CD8-positive, alpha-beta memory T cell (primary cell): ENCODE results near the gene NKAPL. TPM values are rescaled to one million over a fixed set of nuclear protein-coding genes. Genes with fewer than 3 reads are reported as not detected.
"Not testable (repeated sequence)": the region's sequence is repeated elsewhere in the genome, so short reads cannot be mapped to it uniquely, and the experiment has no call there.

Source experiments
- CTCF ChIA-PET: fragments of 350-600 bp; sonication (Branson Sonifier 250); formaldehyde crosslinking; loops from one replicate; lab custom pipeline; 2021; ENCODE audit warnings: antibody characterized with exemption; lab: Charles Lee
- POLR2A ChIA-PET: fragments of 350-600 bp; sonication (Branson Sonifier 250); formaldehyde crosslinking; loops from one replicate; lab custom pipeline; 2021; ENCODE audit warnings: antibody characterized with exemption; lab: Charles Lee
- DNase-seq, 5 donors: peaks; one replicate each; pipeline versions ENCODE4 v3.0.0 to v3.0.0-alpha.2; 2020 to 2022; ENCODE audit warnings: mixed read lengths in 1 of 5
- H3K27ac ChIP-seq: one replicate; pipeline ENCODE4 v1.7.0; 2013; ENCODE audit warnings: low read depth, mild to moderate bottlenecking, low read length, moderate library complexity
- H3K27me3 ChIP-seq: 2 replicates; pipeline ENCODE4 v1.7.0; 2013; ENCODE audit warnings: low read length, mild to moderate bottlenecking; ENCODE audit not compliant: insufficient read depth, poor library complexity, severe bottlenecking
- H3K36me3 ChIP-seq: 2 replicates; pipeline ENCODE4 v1.7.0; 2013; ENCODE audit warnings: mild to moderate bottlenecking, low read length, moderate library complexity; ENCODE audit not compliant: insufficient read depth
- H3K4me1 ChIP-seq: 2 replicates; pipeline ENCODE4 v1.7.0; 2013; ENCODE audit warnings: mild to moderate bottlenecking, low read length, moderate library complexity; ENCODE audit not compliant: insufficient read depth
- H3K4me3 ChIP-seq: 2 replicates; pipeline ENCODE4 v1.7.0; 2013; ENCODE audit warnings: mild to moderate bottlenecking, low read length
- H3K9me3 ChIP-seq: 2 replicates; pipeline ENCODE4 v1.7.0; 2013; ENCODE audit warnings: mild to moderate bottlenecking, low read length
- H3K27ac Mint-ChIP-seq, 8 donors: one replicate each; pipeline ENCODE4 v1.8.0; 2020 to 2021; ENCODE audit warnings: mixed read lengths in 8 of 8, mild to moderate bottlenecking in 6 of 8, inconsistent platforms in 3 of 8, moderate library complexity in 3 of 8
- H3K27me3 Mint-ChIP-seq, 2 donors: one replicate each; pipeline ENCODE4 v1.8.0; 2020 to 2021; ENCODE audit warnings: mixed read lengths in 2 of 2, mild to moderate bottlenecking in 1 of 2, moderate library complexity in 1 of 2
- H3K36me3 Mint-ChIP-seq, 3 donors: one replicate each; pipeline ENCODE4 v1.8.0; 2020 to 2021; ENCODE audit warnings: mixed read lengths in 3 of 3, inconsistent platforms in 1 of 3, mild to moderate bottlenecking in 1 of 3
- H3K4me1 Mint-ChIP-seq, 3 donors: one replicate each; pipeline ENCODE4 v1.8.0; 2020 to 2021; ENCODE audit warnings: mixed read lengths in 3 of 3, inconsistent platforms in 1 of 3, mild to moderate bottlenecking in 1 of 3
- H3K4me3 Mint-ChIP-seq, 7 donors: one replicate each; pipeline ENCODE4 v1.8.0; 2020 to 2021; ENCODE audit warnings: mixed read lengths in 7 of 7, mild to moderate bottlenecking in 6 of 7, moderate library complexity in 4 of 7, inconsistent platforms in 2 of 7
- H3K9me3 Mint-ChIP-seq, 5 donors: one replicate each; pipeline ENCODE4 v1.8.0; 2020 to 2022; ENCODE audit warnings: mixed read lengths in 5 of 5, mild to moderate bottlenecking in 3 of 5, moderate library complexity in 2 of 5, inconsistent platforms in 1 of 5
- polyA plus RNA-seq: library from polyadenylated mRNA; unstranded; fragments of 300-500 nt; fragmentation: Illumina TruSeq; gene quantifications from one replicate; pipeline ENCODE4 v1.2.3, GENCODE V29; 2021
- total RNA-seq, 2 experiments: library from RNA; stranded (reverse); gene quantifications; one replicate each; pipeline ENCODE4 v1.2.3, GENCODE V29; 2021

NKAPL gene
- total and polyA plus RNA-seq, 3 experiments from 2014 or later, result 0.22 TPM; not detected in 1

GRCh38 chr6:28282926-28283325 is 23.8 kb downstream of the NKAPL start:
- Mint-ChIP-seq H3K4me1 (peaks cover 10 to 15% (median 12%) of the 10 kb centered on the region in 3 donors), H3K9me3 (peaks cover 0 to 2% (median 0%) of the 10 kb centered on the region in 5 donors), H3K4me3 (peak overlapping the region in 2 of 7 donors; percentile 11 to 17), H3K27ac (no peak overlapping the region), H3K36me3 (peaks cover 3 to 26% (median 8%) of the 10 kb centered on the region in 3 donors), H3K27me3 (peaks cover 9 to 10% of the 10 kb centered on the region in 2 donors)
- no peak for DNase-seq
- POLR2A ChIA-PET, result no interaction called here
- Histone ChIP-seq H3K4me1 (peaks cover 7% of the 10 kb centered on the region), H3K36me3 (peaks cover 5% of the 10 kb centered on the region), H3K27ac (no peak overlapping the region), H3K4me3 (no peak overlapping the region), H3K9me3 (no peaks in the 10 kb centered on the region), H3K27me3 (no peaks in the 10 kb centered on the region)
- CTCF ChIA-PET, result interaction anchor here (1.3 kb wide), 1 partner anchor 390 kb away, joined by 3 read pairs; a partner anchor contains a TSS

- Mint-ChIP-seq H3K4me1 (no peaks in the 10 kb centered on the region), H3K27me3 (no peaks in the 10 kb centered on the region), H3K4me3 (no peak overlapping the region), H3K36me3 (peaks cover 2 to 5% (median 5%) of the 10 kb centered on the region in 3 donors), H3K9me3 (peaks cover 0 to 2% (median 0%) of the 10 kb centered on the region in 5 donors), H3K27ac (no peak overlapping the region)
- no peaks in the 10 kb centered on the region for H3K4me1 ChIP-seq
- no peak overlapping the region for H3K4me3 ChIP-seq
- CTCF ChIA-PET, result no interaction called here
- no peak overlapping the region for H3K27ac ChIP-seq
- no peak for DNase-seq
- H3K9me3 ChIP-seq, result no peaks in the 10 kb centered on the region
- peaks cover 5% of the 10 kb centered on the region for H3K36me3 ChIP-seq
- H3K27me3 ChIP-seq, result no peaks in the 10 kb centered on the region
- POLR2A ChIA-PET, result interaction anchor here (0.6 kb wide), 1 partner anchor 598 kb away, joined by 3 read pairs; no protein-coding TSS in a partner anchor
These were observed 32.5 kb downstream of the NKAPL start for GRCh38 chr6:28291573-28291972.

GRCh38 chr6:28295326-28295725 is 36.2 kb downstream of the NKAPL start:
- H3K4me3 ChIP-seq, result no peak overlapping the region
- H3K36me3 Mint-ChIP-seq, result peaks cover 0 to 2% (median 0%) of the 10 kb centered on the region in 3 donors
- no peaks in the 10 kb centered on the region for H3K36me3 ChIP-seq
- peaks cover 0 to 2% of the 10 kb centered on the region in 2 donors for H3K27me3 Mint-ChIP-seq
- no peaks in the 10 kb centered on the region for H3K27me3 ChIP-seq
- no peak overlapping the region for H3K4me3 Mint-ChIP-seq
- no peaks in the 10 kb centered on the region for H3K9me3 Mint-ChIP-seq
- no peaks in the 10 kb centered on the region for H3K9me3 ChIP-seq
- H3K27ac ChIP-seq, result no peak overlapping the region
- DNase-seq, result no peak
- ChIA-PET CTCF (no interaction called here), POLR2A (no interaction called here)
- no peaks in the 10 kb centered on the region for H3K4me1 ChIP-seq
- H3K27ac Mint-ChIP-seq, result no peak overlapping the region
- no peaks in the 10 kb centered on the region for H3K4me1 Mint-ChIP-seq

GRCh38 chr6:28296520-28297060 is 37.5 kb downstream of the NKAPL start:
- Mint-ChIP-seq H3K27ac (no peak overlapping the region), H3K4me1 (no peaks in the 10 kb centered on the region), H3K27me3 (peaks cover 0 to 2% of the 10 kb centered on the region in 2 donors), H3K4me3 (no peak overlapping the region), H3K9me3 (no peaks in the 10 kb centered on the region), H3K36me3 (peaks cover 2 to 6% (median 2%) of the 10 kb centered on the region in 3 donors)
- H3K9me3 ChIP-seq, result no peaks in the 10 kb centered on the region
- H3K4me1 ChIP-seq, result no peaks in the 10 kb centered on the region
- no peak for DNase-seq
- no peak overlapping the region for H3K27ac ChIP-seq
- CTCF ChIA-PET, result no interaction called here
- POLR2A ChIA-PET, result no interaction called here
- H3K27me3 ChIP-seq, result no peaks in the 10 kb centered on the region
- no peaks in the 10 kb centered on the region for H3K36me3 ChIP-seq
- no peak overlapping the region for H3K4me3 ChIP-seq

- no peaks in the 10 kb centered on the region for H3K36me3 ChIP-seq
- H3K4me3 Mint-ChIP-seq, result peak overlapping the region in 6 of 7 donors; percentile 6 to 52 (median 38)
- H3K9me3 Mint-ChIP-seq, result no peaks in the 10 kb centered on the region
- no peaks in the 10 kb centered on the region for H3K27me3 ChIP-seq
- H3K27ac ChIP-seq, result no peak overlapping the region
- CTCF ChIA-PET, result no interaction called here
- H3K9me3 ChIP-seq, result no peaks in the 10 kb centered on the region
- H3K4me1 ChIP-seq, result no peaks in the 10 kb centered on the region
- H3K4me3 ChIP-seq, result no peak overlapping the region
- H3K4me1 Mint-ChIP-seq, result peaks cover 9 to 18% (median 18%) of the 10 kb centered on the region in 3 donors
- DNase-seq, result no peak
- POLR2A ChIA-PET, result no interaction called here
- H3K27me3 Mint-ChIP-seq, result peaks cover 0 to 2% of the 10 kb centered on the region in 2 donors
- H3K36me3 Mint-ChIP-seq, result peaks cover 0 to 8% (median 2%) of the 10 kb centered on the region in 3 donors
- H3K27ac Mint-ChIP-seq, result peak overlapping the region in 5 of 8 donors; percentile 9 to 84 (median 51)
These were observed 44.5 kb downstream of the NKAPL start for GRCh38 chr6:28303570-28303969.

GRCh38 chr6:28306363-28306762 is 47.3 kb downstream of the NKAPL start:
- H3K27ac ChIP-seq, CTCF ChIA-PET, DNase-seq, H3K9me3 Mint-ChIP-seq, H3K36me3 Mint-ChIP-seq, H3K27me3 ChIP-seq, H3K27ac Mint-ChIP-seq, H3K4me3 ChIP-seq, H3K4me1 ChIP-seq, H3K36me3 ChIP-seq, H3K4me3 Mint-ChIP-seq, H3K9me3 ChIP-seq, POLR2A ChIA-PET: not testable (repeated sequence)
- Mint-ChIP-seq H3K4me1 (peaks cover 9 to 18% (median 18%) of the 10 kb centered on the region in 3 donors), H3K27me3 (peaks cover 4 to 22% of the 10 kb centered on the region in 2 donors)

Other genes with a start within 250 kb of the NKAPL start
- gene ZNF165, start 178.7 kb upstream of the NKAPL start, total RNA-seq, result 1 to 10 TPM; 1.6 to 1.9 TPM
- gene ZNF165, start 178.7 kb upstream of the NKAPL start, polyA plus RNA-seq, result 0.78 TPM
- 1 to 10 TPM; 5.3 to 5.8 TPM for gene ZSCAN16, start 134.7 kb upstream of the NKAPL start, total RNA-seq
- gene ZSCAN16, start 134.7 kb upstream of the NKAPL start, polyA plus RNA-seq, result 11.5 TPM
- 10 to 100 TPM; 15.6 to 17.4 TPM for gene ZKSCAN8, start 117.4 kb upstream of the NKAPL start, total RNA-seq
- 1.9 TPM for gene ZKSCAN8, start 117.4 kb upstream of the NKAPL start, polyA plus RNA-seq
- 1 to 10 TPM; 5.0 to 6.8 TPM for gene ZSCAN9, start 34.0 kb upstream of the NKAPL start, total RNA-seq
- gene ZSCAN9, start 34.0 kb upstream of the NKAPL start, polyA plus RNA-seq, result 4.7 TPM
- 1 to 10 TPM; 5.6 to 6.3 TPM for gene ZKSCAN4, start 7.0 kb upstream of the NKAPL start, total RNA-seq
- gene ZKSCAN4, start 7.0 kb upstream of the NKAPL start, polyA plus RNA-seq, result 5.8 TPM
- gene ZSCAN26, start 7.8 kb downstream of the NKAPL start, total RNA-seq, result 1 to 10 TPM; 5.6 to 6.4 TPM
- gene ZSCAN26, start 7.8 kb downstream of the NKAPL start, polyA plus RNA-seq, result 15.8 TPM
- gene PGBD1, start 22.3 kb downstream of the NKAPL start, total RNA-seq, result 1 to 10 TPM; 4.6 to 5.4 TPM
- gene PGBD1, start 22.3 kb downstream of the NKAPL start, polyA plus RNA-seq, result 0.87 TPM
- gene ZSCAN31, start 76.9 kb downstream of the NKAPL start, total RNA-seq, result 1 to 10 TPM; 1.1 to 2.6 TPM
- gene ZSCAN31, start 76.9 kb downstream of the NKAPL start, polyA plus RNA-seq, result 0.72 TPM
- gene ZKSCAN3, start 90.7 kb downstream of the NKAPL start, total RNA-seq, result 1 to 10 TPM; 3.0 to 4.7 TPM
- 3.2 TPM for gene ZKSCAN3, start 90.7 kb downstream of the NKAPL start, polyA plus RNA-seq
- 1 to 10 TPM; 4.3 to 4.4 TPM for gene ZSCAN12, start 140.4 kb downstream of the NKAPL start, total RNA-seq
- gene ZSCAN12, start 140.4 kb downstream of the NKAPL start, polyA plus RNA-seq, result 2.2 TPM
- gene ZSCAN23, start 184.2 kb downstream of the NKAPL start, total RNA-seq, result 1 to 10 TPM in 1 of 2 experiments, under 1 TPM in 1; 0.63 to 1.3 TPM
- not detected for gene ZSCAN23, start 184.2 kb downstream of the NKAPL start, polyA plus RNA-seq